Epithelial cell of proximal tubule (primary cell): ENCODE measurements around the gene SCYGR1. TPM values are rescaled to one million over a fixed set of nuclear protein-coding genes. Genes with fewer than 3 reads are reported as not detected.

Experiments used
- DNase-seq: peaks from one replicate; pipeline ENCODE4 v3.0.0-alpha.2; 2011; ENCODE audit warnings: low read depth
- H3K4me3 ChIP-seq: 2 replicates; pipeline ENCODE4 v1.5.1; 2011; ENCODE audit warnings: low read depth, mild to moderate bottlenecking, low read length
- total RNA-seq: library from RNA; depleted of rRNA; stranded (reverse); fragments of >200 nt; gene quantifications from 2 replicates; pipeline ENCODE4 v1.2.3, GENCODE V29; 2015
- TF ChIP-seq, protein P1 (sequence below): conservative IDR thresholded peaks from 2 replicates; pipeline ENCODE4 v1.5.1; 2012; ENCODE audit warnings: low read depth, mild to moderate bottlenecking, low read length

Gene SCYGR1
- total RNA-seq, 1 donor from 2014 or later: not detected

GRCh38 chr2:227363756-227364155 lies 24.0 kb downstream of the SCYGR1 start:
- DNase-seq: no peak
- H3K4me3 ChIP-seq: no peak overlapping the region
- TF ChIP-seq, protein P1, sequence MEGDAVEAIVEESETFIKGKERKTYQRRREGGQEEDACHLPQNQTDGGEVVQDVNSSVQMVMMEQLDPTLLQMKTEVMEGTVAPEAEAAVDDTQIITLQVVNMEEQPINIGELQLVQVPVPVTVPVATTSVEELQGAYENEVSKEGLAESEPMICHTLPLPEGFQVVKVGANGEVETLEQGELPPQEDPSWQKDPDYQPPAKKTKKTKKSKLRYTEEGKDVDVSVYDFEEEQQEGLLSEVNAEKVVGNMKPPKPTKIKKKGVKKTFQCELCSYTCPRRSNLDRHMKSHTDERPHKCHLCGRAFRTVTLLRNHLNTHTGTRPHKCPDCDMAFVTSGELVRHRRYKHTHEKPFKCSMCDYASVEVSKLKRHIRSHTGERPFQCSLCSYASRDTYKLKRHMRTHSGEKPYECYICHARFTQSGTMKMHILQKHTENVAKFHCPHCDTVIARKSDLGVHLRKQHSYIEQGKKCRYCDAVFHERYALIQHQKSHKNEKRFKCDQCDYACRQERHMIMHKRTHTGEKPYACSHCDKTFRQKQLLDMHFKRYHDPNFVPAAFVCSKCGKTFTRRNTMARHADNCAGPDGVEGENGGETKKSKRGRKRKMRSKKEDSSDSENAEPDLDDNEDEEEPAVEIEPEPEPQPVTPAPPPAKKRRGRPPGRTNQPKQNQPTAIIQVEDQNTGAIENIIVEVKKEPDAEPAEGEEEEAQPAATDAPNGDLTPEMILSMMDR: peak; percentile 44

DNA sequence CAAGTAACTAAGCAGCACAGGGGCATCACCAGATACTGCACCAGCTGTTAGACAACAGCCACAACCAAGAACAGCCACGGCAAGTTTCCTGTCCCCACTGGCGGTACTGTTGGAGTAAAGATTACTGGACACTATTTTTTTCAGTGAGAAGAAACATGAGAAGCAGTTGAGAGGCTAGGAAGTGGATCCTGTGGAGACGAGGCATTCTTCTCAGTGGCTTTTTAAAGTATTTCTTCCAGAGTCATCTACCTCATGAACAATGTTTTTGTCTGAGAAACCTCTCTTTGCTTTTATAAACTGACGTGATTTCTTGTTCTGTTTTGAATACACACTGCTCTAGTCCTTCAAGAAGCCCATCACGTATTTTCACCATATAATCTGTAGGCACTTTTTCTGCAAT lies 27.4 kb downstream of the SCYGR1 start:
- no peak for DNase-seq
- H3K4me3 ChIP-seq: no peak overlapping the region
- TF ChIP-seq, protein P1: no peak

- no peak for DNase-seq
- TF ChIP-seq, protein P1: no peak
- H3K4me3 ChIP-seq: no peak overlapping the region
Observed at GRCh38 chr2:227351639-227352038, 36.1 kb downstream of the SCYGR1 start.

DNA sequence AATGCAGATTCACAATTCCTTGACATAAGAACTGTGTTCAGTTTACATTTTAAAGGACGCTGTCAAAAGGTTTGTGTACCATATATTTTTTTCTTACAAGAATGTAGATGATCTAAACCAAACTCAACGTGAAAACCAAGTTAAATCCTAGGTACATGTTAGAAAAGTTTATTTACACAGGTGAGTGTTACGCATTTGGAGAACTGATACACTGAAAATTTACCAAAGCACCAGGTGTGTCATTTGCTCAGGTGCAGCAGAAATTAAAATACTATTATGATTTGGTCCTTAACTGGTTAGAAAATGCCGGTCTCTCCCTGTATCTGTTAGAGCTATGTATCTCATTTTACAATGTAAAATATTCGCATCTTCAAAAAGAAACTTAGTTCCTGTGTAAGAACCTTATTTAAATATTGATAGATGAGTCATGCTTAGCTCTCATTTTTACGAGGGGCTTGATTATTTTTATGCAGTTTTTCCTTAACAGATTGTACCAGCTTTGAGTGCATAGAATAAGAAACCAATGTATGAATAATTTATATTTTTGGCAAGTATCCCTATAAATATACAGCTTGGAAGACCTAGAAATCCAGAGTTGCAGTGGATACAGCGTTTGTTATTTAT lies 37.6 kb downstream of the SCYGR1 start:
- H3K4me3 ChIP-seq: no peak overlapping the region
- TF ChIP-seq, protein P1: no peak
- DNase-seq: no peak

DNA sequence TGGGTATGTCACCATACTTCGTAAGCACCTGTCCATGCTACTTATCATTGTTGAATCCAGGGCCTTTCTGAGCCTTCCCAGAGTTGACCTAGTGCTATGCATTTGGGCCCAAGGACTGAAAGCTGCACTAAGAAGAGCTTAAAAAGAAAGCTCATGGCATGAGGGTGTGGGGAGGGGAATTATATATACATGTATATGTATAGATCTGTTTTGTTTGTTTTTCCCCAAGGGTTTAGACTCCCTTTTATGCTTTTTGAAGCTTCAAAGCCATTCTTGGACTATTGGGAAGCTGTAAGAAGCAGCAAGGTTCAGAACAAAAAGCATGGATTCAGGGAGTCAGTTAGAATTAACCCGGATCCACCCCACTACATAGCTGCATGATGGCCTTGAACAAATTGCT lies 39.4 kb downstream of the SCYGR1 start:
- H3K4me3 ChIP-seq: no peak overlapping the region
- DNase-seq: no peak
- TF ChIP-seq, protein P1: no peak

DNA sequence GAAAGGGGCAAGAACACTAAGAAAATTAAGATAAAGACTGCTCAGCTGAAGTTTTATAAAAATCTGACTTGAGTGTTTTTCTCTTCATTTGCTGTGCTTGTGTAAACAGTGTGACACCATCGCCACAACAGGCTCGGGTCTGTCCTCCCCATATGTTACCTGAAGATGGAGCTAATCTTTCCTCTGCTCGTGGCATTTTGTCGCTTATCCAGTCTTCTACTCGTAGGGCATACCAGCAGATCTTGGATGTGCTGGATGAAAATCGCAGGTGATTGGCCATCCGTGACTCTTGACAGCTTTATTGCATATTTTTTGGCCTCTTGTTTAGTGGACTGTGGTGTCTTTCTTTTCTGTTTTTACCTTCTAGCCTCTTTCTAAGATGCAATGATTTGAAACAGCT lies 40.6 kb downstream of the SCYGR1 start:
- H3K4me3 ChIP-seq: no peak overlapping the region
- no peak for DNase-seq
- TF ChIP-seq, protein P1: peak; percentile 30

DNA sequence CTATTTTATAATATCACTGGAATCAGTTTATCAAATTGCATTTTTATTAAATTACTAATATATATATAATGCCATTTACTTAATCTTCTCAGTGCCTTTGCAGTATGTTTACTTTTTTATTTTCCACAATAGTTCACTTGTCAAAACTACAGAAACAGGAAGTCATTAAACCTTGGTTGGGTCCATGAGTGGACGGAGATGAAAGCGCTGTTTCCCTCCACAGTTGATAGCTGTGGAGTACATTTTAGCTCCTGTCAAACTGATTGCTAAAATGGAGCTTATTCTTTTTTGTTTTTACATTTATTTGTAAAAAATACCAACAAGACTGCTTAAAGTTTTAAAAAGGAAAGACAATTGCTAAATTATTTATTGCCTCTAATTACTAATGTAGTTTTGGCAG lies 43.5 kb downstream of the SCYGR1 start:
- DNase-seq: no peak
- no peak overlapping the region for H3K4me3 ChIP-seq
- TF ChIP-seq, protein P1: no peak
